Esophagus (tissue), 2 donors: ENCODE data around the gene ABCA5. TPM values are rescaled to one million over a fixed set of nuclear protein-coding genes. Genes with fewer than 3 reads are reported as not detected.

Source experiments
- H3K27ac ChIP-seq, 2 donors: one replicate each; pipeline ENCODE4 v1.5.1; 2013; ENCODE audit warnings: low read depth in 2 of 2, mild to moderate bottlenecking in 2 of 2, inconsistent platforms in 1 of 2, low read length in 1 of 2, moderate library complexity in 1 of 2
- H3K27me3 ChIP-seq, 2 donors: one replicate each; pipeline ENCODE4 v1.6.1; 2013; ENCODE audit warnings: low read length in 2 of 2, control low read depth in 1 of 2, mild to moderate bottlenecking in 1 of 2; ENCODE audit not compliant: insufficient read depth in 2 of 2, control insufficient read depth in 1 of 2
- H3K36me3 ChIP-seq, 2 donors: one replicate each; pipeline ENCODE4 v1.6.1; 2013; ENCODE audit warnings: low read length in 1 of 2; ENCODE audit not compliant: control insufficient read depth in 2 of 2, insufficient read depth in 2 of 2
- H3K4me1 ChIP-seq, 2 donors: one replicate each; pipeline ENCODE4 v1.6.1; 2013; ENCODE audit warnings: low read length in 1 of 2; ENCODE audit not compliant: control insufficient read depth in 2 of 2, insufficient read depth in 2 of 2
- H3K4me3 ChIP-seq, 2 donors: one replicate each; pipeline ENCODE4 v1.5.1; 2013; ENCODE audit warnings: low read length in 2 of 2, mild to moderate bottlenecking in 2 of 2, low read depth in 1 of 2, moderate library complexity in 1 of 2
- H3K9me3 ChIP-seq, 2 donors: one replicate each; pipeline ENCODE4 v1.6.1; 2013; ENCODE audit warnings: mild to moderate bottlenecking in 2 of 2, low read depth in 1 of 2, low read length in 1 of 2, moderate library complexity in 1 of 2; ENCODE audit not compliant: control insufficient read depth in 2 of 2, insufficient read depth in 1 of 2
- whole genome bisulfite sequencing, 2 donors: extraction: QIAGEN DNeasy Blood & Tissue Kit; methylation state at CpG; one replicate each; pipeline ENCODE4 v1.1.7; 2013; 5-methylcytosine and 5-hydroxymethylcytosine counted together
- polyA plus RNA-seq, 2 donors: library from polyadenylated mRNA; stranded (reverse); fragments of 200-250 nt; gene quantifications; one replicate each; pipeline ENCODE4 v1.2.3, GENCODE V29; 2013
- donor health status: healthy with polysubstance abuse.
- donor health status: Bipolar disorder and iron deficiency.

The ABCA5 gene
- polyA plus RNA-seq, 2 donors: 11.5 to 39.4 TPM

DNA sequence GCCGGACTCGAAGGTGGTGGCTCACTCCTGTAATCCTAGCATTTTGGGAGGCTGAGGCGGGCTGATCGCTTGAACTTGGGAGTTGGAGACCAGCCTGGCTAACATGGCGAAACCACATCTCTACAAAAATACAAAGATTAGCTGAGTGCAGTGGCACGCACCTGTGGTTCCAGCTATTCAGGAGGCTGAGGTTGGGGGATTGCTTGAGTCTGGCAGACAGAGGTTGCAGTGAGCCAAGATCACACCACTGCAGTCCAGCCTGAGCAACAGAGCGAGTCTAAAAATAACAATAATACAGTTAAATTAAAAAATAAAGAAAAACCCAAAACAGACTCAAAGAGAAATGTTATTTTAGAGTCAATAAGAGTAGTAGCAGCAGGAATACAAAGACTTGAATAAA lies 29.7 kb upstream of the ABCA5 start:
- Histone ChIP-seq H3K27ac (no peak overlapping the region), H3K36me3 (no peaks in the 10 kb centered on the region), H3K4me3 (no peak overlapping the region), H3K9me3 (no peaks in the 10 kb centered on the region), H3K27me3 (no peaks in the 10 kb centered on the region), H3K4me1 (no peaks in the 10 kb centered on the region)
- 96 to 97% methylated on average over 7 of the region's 7 CpGs for whole genome bisulfite sequencing, 2 donors

DNA sequence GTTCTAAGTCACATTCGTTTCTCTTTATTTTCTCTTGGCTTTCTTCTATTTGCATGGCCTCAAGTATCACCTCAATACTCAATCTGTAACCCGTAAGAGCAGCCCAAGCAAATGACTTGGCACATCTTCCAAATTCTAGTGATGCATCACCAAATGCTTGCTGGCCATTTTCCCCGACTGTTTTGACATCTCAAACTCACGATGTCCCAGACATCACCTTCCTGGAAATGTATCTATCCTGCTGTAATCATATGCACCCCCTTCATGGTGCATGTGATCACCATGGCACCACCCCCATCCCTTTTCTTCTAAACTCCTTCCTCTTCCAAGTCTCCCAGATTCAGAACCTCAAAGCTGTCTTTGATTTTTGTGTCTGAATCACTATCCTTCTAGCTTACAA lies 24.0 kb upstream of the ABCA5 start:
- H3K9me3 ChIP-seq: no peaks in the 10 kb centered on the region
- no peaks in the 10 kb centered on the region for H3K27me3 ChIP-seq
- H3K36me3 ChIP-seq: no peaks in the 10 kb centered on the region
- no peak overlapping the region for H3K4me3 ChIP-seq
- no peak overlapping the region for H3K27ac ChIP-seq
- H3K4me1 ChIP-seq: no peaks in the 10 kb centered on the region
- WGBS, 2 donors: 46 to 78% methylated on average over 4 of the region's 4 CpGs

DNA sequence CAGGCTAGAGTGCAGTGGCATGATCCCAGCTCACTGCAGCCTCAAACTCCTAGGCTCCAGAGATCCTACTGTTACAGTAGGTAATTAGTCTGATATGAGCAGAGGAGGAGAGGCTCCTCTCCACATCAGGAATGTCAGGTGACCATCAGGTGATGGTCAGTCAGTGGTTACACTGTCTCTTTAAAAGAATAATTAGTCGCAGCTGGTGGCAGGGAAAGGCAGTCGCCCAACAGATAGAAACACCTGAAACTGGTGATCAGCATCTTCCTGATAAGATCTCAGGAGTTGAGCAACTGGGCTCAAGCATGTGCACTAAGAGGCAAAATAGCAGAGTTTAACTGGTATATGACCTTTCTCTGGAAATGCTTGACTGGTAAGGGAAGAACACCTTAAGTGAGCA lies 21.5 kb upstream of the ABCA5 start:
- 79% methylated on average over 2 of the region's 2 CpGs for WGBS, 2 donors
- Histone ChIP-seq H3K4me1 (no peaks in the 10 kb centered on the region), H3K9me3 (no peaks in the 10 kb centered on the region), H3K27me3 (no peaks in the 10 kb centered on the region), H3K4me3 (no peak overlapping the region), H3K36me3 (no peaks in the 10 kb centered on the region), H3K27ac (no peak overlapping the region)

DNA sequence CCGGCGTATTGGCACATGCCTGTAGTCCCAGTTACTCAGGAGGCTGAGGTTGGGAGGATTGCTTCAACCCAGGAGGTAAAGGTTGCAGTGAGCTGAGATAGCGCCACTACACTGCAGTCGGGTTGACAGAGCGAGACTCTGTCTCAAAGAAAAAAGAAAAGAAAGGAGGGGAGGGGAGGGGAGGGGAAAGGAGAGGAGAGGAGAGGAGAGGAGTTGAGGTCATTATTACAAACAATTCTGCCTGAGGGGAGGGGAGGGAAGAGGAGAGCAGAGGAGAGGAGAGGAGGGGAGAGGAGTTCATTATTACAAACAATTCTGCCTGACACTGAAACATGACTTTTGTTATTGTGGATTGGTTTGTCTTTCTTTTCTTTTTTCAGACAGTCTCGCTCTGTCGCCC lies 19.8 kb upstream of the ABCA5 start:
- Histone ChIP-seq H3K27me3 (no peaks in the 10 kb centered on the region), H3K9me3 (no peaks in the 10 kb centered on the region), H3K27ac (no peak overlapping the region), H3K4me3 (no peak overlapping the region), H3K4me1 (no peaks in the 10 kb centered on the region), H3K36me3 (no peaks in the 10 kb centered on the region)
- 91 to 97% methylated on average over 7 of the region's 7 CpGs for WGBS, 2 donors

DNA sequence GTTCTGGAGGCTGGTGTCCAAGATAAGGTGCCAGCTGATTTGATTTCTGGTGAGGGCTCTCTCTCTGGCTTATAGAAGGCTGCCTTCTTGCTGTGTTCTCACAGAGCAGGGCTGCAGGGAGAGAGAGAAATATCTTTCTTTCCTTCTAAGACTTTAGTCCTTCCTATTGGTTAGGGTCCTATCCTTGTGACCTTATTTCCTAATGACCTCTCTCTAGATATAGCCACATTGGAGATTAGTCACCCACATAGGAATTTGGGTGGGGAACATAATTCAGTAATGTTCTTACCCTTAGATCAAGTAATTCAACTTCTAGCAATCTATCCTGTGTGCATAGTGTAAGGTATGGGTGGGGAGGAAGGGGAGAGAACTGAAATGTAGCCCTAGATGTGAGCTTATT lies 18.0 kb upstream of the ABCA5 start:
- Histone ChIP-seq H3K36me3 (no peaks in the 10 kb centered on the region), H3K27me3 (no peaks in the 10 kb centered on the region), H3K4me1 (no peaks in the 10 kb centered on the region), H3K27ac (no peak overlapping the region), H3K9me3 (no peaks in the 10 kb centered on the region), H3K4me3 (no peak overlapping the region)

DNA sequence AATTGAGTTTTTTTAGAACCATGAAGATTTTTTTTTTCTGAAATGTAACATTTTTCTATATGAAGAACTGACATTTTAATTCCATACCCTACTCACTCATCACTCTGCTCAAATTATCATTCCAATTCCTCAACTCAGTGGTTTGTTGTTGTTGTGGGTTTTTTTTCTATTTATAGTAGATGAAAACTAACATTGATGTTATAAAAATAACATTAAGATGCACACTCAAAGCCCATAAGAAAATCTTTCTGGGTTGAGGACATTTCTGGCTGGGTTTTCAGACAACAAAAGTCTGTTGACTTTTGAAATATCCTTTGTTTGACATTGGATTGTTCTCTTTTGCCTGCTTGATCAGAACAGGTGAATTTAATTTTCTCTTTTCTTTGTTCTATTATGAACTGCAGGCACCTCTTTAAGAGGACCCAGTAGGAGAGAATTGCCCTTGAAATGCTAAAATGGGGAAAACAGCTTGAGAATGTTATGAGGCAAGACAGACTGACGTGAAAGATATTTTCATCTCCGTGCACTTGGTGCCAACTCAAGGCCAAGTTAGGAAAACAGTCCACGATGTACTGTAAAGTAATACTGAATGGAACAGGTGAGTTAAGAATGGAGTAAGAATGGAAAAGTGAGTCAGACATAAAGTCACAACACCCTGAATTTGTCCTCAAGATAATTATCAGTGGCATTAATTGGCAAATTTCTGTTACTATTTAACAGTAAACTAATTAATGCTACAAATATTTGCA lies 16.1 kb upstream of the ABCA5 start:
- Histone ChIP-seq H3K27ac (no peak overlapping the region), H3K9me3 (no peaks in the 10 kb centered on the region), H3K27me3 (no peaks in the 10 kb centered on the region), H3K36me3 (no peaks in the 10 kb centered on the region), H3K4me3 (no peak overlapping the region), H3K4me1 (no peaks in the 10 kb centered on the region)
- 51 to 60% methylated on average over 3 of the region's 3 CpGs for WGBS, 2 donors

DNA sequence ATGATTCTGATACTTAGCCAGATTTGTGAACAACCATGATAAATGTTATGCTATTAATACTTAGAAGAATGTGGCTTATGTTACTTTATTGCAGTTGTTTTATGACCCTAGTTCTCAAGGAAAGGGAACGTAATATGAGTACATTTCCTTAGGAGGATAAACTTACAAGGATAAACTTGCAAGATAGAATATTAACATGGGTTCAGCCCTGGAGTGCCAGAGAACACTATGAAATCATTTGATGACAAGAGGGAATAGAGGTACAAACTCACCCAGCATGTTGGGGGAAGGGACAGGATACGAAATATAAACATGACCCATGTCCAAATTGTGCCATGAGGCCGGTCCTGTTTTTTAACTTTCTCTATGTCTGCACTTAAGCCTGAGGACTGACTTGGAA lies 13.0 kb upstream of the ABCA5 start:
- no peaks in the 10 kb centered on the region for H3K27me3 ChIP-seq
- H3K36me3 ChIP-seq: no peaks in the 10 kb centered on the region
- no peak overlapping the region for H3K27ac ChIP-seq
- no peak overlapping the region for H3K4me3 ChIP-seq
- no peaks in the 10 kb centered on the region for H3K9me3 ChIP-seq
- WGBS, 2 donors: 58 to 77% methylated on average over 3 of the region's 3 CpGs
- H3K4me1 ChIP-seq: no peaks in the 10 kb centered on the region

DNA sequence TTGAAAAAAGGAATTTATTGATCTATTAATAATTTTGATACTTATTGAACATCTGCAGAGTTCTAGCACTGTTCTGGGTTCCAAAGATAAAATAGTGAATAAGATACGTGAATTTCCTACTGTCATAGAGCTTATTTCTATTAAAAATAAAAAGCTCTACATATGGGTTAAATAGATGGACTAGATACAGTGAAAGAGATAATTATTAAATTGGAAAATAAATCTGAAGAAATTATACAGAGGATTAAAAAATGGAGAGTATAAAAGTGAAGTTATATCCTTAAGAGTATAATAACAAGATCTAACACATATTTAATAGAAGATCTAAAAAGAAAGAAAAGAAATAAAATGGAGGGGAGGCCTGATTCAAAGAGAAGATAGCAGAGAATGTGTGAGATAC lies 10.1 kb upstream of the ABCA5 start:
- H3K36me3 ChIP-seq: no peaks in the 10 kb centered on the region
- 79 to 83% methylated on average over 1 of the region's 1 CpG for WGBS, 2 donors
- H3K9me3 ChIP-seq: no peaks in the 10 kb centered on the region
- H3K4me1 ChIP-seq: no peaks in the 10 kb centered on the region
- H3K27me3 ChIP-seq: no peaks in the 10 kb centered on the region
- H3K4me3 ChIP-seq: no peak overlapping the region
- no peak overlapping the region for H3K27ac ChIP-seq

DNA sequence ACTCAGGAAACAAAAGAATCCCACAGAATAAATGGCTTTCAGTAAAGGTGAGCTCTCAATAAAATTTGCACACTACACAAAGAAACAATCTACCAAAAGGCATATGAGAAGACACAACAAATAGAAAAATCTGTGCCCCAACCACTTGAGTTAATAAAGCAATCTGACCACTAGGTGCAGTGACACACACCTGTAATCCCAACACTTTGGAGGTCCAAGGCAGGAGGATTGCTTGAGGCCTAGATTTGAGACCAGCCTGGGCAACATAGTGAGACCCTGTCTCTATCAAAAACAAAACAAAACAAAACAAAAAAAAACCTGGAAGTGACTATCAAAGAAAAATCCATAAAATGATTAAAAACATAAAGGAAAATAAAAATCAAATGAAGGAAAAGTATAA lies 9.6 kb upstream of the ABCA5 start:
- H3K27me3 ChIP-seq: no peaks in the 10 kb centered on the region
- H3K4me3 ChIP-seq: no peak overlapping the region
- no peak overlapping the region for H3K27ac ChIP-seq
- H3K9me3 ChIP-seq: no peaks in the 10 kb centered on the region
- no peaks in the 10 kb centered on the region for H3K36me3 ChIP-seq
- H3K4me1 ChIP-seq: no peaks in the 10 kb centered on the region

DNA sequence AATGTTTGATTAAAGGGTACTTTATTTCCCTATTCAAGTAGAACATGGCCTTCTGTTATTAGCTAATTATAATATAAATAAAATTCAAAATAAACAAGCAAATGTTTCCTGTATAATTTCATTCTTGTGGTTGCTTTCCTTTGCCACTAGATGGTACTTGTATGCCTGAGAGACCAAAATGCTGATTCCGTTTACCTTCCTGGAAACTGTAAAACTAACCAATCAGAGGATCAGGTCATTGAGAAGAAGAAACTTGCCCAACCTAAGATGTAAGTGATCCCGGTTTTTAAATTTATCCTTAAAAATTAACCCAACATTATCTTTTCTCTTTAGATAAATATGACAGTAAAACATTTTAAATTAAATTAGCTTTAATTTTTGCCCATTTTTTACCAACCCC lies 8.1 kb upstream of the ABCA5 start:
- no peak overlapping the region for H3K4me3 ChIP-seq
- no peak overlapping the region for H3K27ac ChIP-seq
- H3K36me3 ChIP-seq: no peaks in the 10 kb centered on the region
- H3K9me3 ChIP-seq: no peaks in the 10 kb centered on the region
- H3K4me1 ChIP-seq: no peaks in the 10 kb centered on the region
- WGBS, 2 donors: 17 to 18% methylated on average over 2 of the region's 2 CpGs
- H3K27me3 ChIP-seq: no peaks in the 10 kb centered on the region
